Liver (tissue), 3 donors: ENCODE results near the gene DPYD.

Source experiments
- GABPA ChIP-seq, 2 donors: IDR thresholded peaks in 1 of 2; conservative IDR thresholded peaks in 1 of 2; 2 replicates each; pipeline ENCODE4 v1.6.1; 2016; ENCODE audit warnings: antibody characterized with exemption in 2 of 2, mild to moderate bottlenecking in 1 of 2, moderate library complexity in 1 of 2
- JUND ChIP-seq, 2 donors: IDR thresholded peaks; 2 replicates each; pipeline ENCODE4 v1.6.1; 2016; ENCODE audit warnings: antibody characterized with exemption in 2 of 2
- TAF1 ChIP-seq: conservative IDR thresholded peaks from 2 replicates; pipeline ENCODE4 v1.6.1; 2016; ENCODE audit warnings: antibody characterized with exemption, mild to moderate bottlenecking
- TF ChIP-seq, protein P1 (sequence below): fragments of 150-350 bp; IDR thresholded peaks from 2 replicates; pipeline ENCODE4 v1.5.1; 2017; ENCODE audit warnings: improper control_type of control experiment, low read depth, low read length; ENCODE audit not compliant: missing input control
- TF ChIP-seq, protein P2 (sequence below): IDR thresholded peaks from 2 replicates; pipeline ENCODE4 v1.6.1; 2016; ENCODE audit warnings: antibody characterized with exemption, mild to moderate bottlenecking
- donor health status: healthy.
- donor health status: healthy.

DNA sequence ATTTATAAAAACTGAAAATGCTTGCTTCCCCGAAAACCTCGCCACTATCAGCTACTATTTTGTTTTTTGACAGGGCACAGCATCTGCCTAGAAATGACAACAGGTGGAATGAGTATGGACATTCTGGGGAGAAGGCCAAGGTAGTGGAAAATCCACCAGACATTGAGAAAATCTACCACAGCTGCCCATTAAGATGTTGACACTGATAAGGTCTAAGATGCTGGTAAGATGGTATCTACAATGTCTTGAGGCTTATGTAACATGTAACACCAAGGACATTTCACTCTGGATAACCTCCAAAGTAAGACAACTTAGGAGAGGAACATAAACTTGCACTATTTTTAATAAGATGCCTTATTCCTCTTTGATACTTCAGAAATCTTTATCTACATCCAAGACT is 825.1 kb downstream of the DPYD start:
- TF ChIP-seq, protein P1, sequence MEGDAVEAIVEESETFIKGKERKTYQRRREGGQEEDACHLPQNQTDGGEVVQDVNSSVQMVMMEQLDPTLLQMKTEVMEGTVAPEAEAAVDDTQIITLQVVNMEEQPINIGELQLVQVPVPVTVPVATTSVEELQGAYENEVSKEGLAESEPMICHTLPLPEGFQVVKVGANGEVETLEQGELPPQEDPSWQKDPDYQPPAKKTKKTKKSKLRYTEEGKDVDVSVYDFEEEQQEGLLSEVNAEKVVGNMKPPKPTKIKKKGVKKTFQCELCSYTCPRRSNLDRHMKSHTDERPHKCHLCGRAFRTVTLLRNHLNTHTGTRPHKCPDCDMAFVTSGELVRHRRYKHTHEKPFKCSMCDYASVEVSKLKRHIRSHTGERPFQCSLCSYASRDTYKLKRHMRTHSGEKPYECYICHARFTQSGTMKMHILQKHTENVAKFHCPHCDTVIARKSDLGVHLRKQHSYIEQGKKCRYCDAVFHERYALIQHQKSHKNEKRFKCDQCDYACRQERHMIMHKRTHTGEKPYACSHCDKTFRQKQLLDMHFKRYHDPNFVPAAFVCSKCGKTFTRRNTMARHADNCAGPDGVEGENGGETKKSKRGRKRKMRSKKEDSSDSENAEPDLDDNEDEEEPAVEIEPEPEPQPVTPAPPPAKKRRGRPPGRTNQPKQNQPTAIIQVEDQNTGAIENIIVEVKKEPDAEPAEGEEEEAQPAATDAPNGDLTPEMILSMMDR: no peak
- TF ChIP-seq, protein P2, sequence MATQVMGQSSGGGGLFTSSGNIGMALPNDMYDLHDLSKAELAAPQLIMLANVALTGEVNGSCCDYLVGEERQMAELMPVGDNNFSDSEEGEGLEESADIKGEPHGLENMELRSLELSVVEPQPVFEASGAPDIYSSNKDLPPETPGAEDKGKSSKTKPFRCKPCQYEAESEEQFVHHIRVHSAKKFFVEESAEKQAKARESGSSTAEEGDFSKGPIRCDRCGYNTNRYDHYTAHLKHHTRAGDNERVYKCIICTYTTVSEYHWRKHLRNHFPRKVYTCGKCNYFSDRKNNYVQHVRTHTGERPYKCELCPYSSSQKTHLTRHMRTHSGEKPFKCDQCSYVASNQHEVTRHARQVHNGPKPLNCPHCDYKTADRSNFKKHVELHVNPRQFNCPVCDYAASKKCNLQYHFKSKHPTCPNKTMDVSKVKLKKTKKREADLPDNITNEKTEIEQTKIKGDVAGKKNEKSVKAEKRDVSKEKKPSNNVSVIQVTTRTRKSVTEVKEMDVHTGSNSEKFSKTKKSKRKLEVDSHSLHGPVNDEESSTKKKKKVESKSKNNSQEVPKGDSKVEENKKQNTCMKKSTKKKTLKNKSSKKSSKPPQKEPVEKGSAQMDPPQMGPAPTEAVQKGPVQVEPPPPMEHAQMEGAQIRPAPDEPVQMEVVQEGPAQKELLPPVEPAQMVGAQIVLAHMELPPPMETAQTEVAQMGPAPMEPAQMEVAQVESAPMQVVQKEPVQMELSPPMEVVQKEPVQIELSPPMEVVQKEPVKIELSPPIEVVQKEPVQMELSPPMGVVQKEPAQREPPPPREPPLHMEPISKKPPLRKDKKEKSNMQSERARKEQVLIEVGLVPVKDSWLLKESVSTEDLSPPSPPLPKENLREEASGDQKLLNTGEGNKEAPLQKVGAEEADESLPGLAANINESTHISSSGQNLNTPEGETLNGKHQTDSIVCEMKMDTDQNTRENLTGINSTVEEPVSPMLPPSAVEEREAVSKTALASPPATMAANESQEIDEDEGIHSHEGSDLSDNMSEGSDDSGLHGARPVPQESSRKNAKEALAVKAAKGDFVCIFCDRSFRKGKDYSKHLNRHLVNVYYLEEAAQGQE: no peak
- TF ChIP-seq GABPA (IDR thresholded peaks at IDR 0.05 in 1 of 2, conservative IDR thresholded peaks at IDR 0.05 in 1 of 2): no peak
- no peak for TF ChIP-seq TAF1
- TF ChIP-seq JUND (IDR thresholded peaks at IDR 0.05): no peak
